HCEC 1CT (cell line): ENCODE measurements around the gene SLC4A5.
A peak's percentile ranks its signal among the peaks of the same experiment; 100 is the strongest.

ENCODE experiments used
- DNase-seq: peaks from one replicate; pipeline ENCODE4 v3.0.0-alpha.2; 2017

Gene SLC4A5

DNA sequence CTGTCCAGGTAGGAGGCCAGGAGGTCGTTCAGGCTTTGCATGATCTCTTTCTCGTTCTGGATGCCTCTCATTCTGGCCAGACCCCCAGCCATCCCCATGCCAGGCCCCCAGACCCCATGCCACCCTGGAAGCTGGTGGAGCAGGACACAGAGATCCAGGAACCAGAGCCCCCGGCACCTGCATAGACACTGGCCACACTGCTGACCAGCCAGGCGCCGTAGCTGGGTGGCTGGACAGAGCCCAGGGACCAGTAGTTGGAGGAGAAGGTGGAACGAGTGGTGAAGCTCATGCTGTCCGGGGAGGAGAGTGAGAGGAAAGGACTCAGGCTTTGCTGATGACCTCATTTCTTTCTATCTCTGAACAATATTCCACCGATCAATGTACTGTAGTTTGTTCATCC is 35.5 kb downstream of the SLC4A5 start:
- DNase-seq = no peak

DNA sequence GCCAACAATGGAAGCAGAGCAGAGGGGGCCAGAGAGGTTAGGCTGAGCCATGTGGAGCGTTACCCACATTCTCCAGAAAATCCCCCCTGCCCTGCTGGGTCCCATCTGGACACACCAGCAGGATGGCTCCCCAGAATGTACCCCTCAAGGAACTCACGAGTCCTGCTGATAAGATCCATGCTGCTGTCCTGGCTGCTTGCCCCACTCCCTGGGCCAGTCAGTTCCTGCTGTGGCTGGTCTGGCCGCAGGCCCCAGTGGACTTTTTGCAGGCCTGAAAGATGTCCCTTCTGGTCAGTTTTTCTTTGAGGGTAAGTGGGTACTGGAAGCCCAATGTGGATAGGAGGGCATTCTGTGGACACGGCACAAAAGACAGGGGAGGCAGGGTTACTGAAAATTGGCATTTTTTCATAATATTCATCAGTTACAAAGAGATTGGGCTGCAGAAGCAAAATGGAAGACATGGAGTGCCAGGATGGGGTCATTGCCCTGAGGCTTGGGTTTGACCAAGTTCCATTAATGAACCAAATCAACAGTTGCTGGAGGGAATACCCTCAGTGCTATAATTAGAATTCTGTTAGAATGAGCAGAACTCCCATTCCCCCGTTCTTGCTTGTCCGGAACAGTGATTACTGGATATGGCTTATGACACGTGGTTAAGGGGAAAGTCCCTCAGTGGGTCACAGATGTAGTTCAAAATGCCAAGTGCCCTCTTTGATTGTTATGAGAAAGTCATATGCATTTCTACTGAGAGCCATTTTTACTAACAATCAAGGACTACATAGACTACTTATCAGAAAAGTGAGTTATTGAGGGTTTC is 38.7 kb downstream of the SLC4A5 start:
- DNase-seq = no peak

DNA sequence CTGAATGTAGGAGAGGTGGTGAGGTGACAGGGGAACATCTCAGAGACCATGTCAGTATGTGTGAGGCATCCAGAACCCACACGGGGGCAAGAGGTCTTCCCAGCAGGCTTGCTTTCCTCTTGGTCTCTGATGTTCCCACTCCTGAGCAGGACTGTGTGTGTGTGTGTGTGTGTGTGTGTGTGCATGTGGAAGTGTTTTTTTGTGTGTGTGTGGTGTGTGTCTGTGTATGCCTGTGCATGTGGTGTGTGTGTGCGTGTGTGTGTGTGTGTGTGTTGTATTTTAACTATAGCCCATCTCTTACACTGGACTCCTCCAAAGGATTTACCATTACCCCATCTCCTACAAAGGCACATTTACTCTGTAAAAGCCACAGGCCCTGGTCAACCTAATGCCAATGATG is 40.4 kb downstream of the SLC4A5 start:
- no peak for DNase-seq

DNA sequence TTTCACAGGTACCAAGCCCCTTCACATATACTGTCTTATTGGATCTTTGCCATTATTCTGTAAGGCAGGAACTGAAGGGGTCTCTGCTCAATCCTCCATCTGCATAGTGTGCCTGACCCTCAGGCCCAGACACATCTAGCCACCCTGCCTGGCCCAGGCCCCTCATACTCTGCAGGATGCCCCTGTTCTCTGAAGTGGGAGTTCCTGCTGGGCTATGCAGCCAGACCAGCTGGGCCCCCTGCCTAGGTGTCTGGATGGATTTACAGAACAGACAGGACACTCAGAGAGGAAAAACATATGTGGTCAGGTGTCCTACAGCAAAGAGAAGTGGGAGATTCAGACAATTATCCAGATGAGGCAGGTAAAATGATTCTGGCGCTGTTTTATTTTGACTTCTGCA is 42.0 kb downstream of the SLC4A5 start:
- DNase-seq = no peak

DNA sequence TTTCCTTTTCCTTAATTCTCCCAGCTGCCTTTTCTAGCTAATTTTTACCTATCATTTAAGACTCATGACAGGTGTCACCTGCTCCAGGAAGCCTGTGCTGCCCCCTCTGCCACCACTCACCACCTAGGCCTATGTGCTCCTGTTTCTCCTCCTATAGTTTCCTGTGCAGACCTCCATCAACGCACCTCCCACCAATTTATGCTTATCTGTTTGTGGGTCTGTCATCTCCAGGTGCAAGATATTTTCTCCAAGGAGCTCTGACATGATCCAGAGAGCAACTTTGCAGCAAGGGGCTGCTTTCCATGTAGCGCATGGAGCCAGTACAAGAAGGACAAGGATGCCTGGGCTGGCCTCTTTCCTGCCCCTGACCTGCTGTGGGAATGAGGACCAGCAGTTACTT is 42.7 kb downstream of the SLC4A5 start:
- DNase-seq = no peak

DNA sequence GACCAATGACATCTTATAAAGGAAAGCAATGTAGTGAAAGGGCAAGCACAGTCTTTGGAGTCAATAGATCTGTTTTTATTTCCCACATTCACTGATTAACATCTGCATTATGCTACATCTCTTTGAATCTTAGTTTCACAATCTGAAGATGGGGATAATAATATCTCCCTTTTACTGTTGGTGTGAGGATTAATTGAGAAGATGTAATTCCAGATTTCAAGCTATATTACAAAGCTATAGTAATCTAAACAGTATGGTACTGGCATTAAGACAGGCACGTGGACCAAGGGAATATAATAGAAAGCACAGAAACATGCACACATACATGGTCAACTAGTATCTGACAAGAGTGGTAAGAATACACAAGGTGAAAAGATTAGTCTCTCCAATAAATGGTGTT is 45.3 kb downstream of the SLC4A5 start:
- DNase-seq = no peak

DNA sequence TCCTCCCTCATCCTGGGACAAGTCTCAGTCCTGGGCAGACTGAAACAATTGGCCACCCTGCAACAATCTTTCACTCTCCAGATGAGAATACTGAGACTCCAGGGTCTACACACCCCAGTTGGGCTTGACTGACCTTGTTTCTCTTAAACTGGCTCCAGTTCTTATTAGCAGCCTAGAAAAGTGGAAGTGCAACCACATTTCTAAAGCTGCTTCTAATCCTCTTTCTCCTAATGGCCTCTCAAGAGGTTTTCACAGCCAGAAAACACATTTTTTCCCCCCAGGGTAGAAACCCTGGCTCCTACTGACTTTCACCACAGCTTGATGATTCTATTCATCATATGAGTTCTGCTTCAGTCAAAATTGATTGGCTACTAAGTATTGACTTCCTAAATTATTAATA is 45.8 kb downstream of the SLC4A5 start:
- no peak for DNase-seq

DNA sequence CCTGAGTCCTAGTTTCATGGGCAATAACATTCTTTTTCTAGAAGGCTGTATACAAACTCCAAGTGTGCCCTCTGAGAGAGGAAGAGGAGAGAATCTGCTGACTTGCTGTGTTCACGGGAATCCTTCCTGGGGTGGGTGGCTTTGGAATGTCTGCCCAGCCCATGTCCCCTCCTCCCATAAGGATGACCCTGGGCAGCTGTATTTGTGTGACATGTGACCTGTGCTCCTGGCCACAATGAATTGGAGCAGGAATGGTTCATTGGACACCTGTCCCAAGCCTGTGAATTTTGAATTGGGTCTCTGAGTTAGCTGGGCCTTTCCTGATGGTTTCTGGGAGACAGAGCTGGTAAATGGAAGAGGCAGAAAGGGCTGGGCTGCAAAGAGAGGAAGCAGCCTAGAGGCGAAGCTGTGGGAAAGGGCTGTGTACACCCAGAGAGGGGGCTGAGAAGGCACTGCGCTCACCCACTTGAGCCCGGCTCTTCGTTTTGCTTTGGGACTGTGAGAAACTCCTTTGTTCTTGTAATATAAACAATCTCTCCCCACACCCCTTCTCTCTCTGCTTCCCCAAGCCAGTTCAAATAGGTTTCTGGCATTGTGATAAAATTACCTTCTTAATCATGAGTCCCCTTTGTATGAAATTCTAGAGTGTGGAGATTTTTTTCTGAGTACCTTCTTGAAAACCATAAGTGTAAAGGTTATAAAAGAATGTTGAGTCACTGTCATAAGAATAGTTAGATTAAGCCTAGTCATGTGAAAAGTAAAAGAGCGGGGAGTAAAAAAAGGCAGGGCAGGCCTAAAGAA is 49.8 kb downstream of the SLC4A5 start:
- DNase-seq = no peak

DNA sequence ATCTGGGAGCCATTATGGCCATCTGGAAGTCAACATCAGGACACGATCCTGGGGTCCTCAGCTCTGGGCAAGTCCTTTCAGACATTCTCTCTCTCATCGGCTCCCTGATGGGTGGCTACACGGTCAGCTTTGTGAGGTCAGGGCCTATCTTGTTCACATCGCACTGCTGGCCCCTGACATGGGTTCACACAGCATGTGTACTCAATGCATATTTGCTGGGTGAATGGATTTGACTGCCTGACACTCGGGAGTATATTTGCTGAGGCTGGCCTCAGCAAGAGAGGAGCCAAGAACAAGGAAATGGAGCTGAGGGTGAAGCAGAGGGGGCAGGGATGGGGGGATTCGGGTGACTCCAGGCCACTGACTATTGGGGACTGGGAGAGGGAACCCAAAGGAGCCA is 50.5 kb downstream of the SLC4A5 start:
- peak; percentile 2 for DNase-seq

DNA sequence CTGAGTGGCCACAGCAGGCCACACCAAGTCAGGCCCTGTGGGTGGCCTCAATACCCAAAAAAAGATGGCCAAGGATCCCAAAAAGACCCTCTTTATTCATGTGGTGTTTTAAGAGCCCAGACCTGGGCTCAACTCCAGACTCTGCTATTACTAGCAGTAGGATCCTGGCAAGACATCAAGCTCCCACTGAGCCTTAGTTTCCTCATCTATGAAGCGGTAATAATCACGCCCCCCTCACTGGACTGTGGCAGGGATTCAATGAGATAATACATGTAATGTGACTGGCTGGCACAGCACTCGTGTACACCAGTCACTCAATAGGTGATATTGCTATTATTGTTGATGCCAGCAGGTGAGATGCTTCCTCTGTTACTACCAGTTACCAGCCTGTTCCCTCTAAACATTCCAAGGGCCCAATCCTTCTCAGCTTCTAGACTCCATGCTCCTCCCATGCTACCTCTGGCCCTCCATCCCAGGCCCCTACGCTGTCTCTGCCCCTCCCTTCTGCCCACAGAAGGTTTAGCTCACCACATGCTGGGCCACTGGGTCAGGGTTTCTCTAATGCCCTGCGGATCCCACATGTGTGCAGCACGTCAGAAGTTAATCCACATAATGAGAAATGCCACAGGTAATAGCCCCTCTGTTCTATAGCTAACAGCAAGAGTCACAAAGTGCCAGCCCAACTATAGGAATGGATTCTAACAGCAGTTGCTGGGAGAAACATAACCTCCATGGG is 51.2 kb downstream of the SLC4A5 start:
- DNase-seq = no peak

DNA sequence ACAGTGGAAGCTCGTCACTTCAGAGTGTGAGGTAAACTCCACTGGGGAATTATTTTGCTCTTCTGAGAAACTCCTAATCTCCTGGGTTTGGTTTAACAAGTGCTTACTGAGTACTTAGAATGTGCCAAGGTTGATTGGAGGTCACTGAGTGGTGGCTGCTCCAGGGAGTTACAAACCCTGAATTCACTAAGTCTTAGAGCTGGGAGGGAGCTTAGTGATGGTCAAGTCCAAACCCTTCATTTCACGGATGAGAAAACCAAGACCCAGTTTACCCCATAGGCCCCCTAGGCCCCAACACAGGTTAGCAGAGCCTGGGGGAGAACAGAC is 52.0 kb downstream of the SLC4A5 start:
- DNase-seq = no peak

DNA sequence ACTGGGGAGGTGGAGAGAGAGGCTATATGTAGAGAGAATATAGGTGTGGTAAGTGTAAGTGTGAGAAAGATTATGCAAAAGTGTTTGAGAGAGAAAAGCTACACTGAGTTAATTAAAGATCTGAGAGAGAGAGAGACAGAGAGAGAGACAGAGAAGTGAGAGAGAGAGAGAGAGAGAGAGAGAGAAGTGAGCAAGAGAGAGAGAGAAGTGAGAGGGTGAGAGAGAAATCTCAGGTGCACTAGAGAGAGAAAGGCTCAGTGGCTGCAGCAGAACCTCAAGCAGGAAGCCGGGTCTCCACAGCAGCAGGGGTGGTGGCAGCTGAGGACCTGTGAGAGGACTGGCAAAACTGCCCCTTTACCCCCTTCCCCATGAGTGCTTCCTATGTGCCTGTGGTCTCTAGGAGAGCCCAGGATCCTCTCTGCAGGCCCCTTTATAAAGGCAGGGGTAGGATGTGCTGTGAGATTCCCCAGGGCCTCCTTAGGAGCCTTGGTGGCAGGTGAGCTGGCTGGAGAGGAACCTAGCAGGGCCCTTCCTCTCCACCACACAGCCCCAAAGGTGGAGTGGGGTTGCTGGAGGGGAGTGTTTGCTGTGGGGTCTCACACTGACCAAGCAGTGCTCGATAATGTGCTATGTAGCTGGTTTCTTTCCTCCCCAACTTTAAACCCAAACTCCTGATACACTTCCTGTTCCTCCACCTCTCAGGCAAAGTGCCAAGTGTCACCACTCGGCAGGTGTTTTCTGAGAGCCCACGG is 52.6 kb downstream of the SLC4A5 start:
- DNase-seq = no peak

DNA sequence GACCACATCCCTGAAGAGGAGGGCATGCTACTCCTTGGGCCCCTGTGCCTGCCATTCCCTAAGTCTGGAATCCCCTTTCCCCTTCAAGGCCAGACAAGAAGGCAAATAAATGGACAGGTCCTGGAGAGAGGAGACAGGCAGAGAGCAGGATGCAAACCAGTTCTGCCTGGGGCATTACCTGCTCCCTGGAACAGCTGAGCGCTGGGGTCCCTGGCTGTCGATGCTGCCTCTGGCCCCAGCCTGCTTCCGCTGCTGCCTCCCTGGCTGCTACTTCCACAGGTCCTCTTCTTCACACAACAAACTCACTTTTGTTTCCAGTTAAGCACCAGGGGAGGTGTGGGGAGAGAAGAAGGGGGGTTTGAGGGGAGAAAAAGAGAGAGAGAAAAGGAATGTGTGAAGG is 53.1 kb downstream of the SLC4A5 start:
- no peak for DNase-seq

DNA sequence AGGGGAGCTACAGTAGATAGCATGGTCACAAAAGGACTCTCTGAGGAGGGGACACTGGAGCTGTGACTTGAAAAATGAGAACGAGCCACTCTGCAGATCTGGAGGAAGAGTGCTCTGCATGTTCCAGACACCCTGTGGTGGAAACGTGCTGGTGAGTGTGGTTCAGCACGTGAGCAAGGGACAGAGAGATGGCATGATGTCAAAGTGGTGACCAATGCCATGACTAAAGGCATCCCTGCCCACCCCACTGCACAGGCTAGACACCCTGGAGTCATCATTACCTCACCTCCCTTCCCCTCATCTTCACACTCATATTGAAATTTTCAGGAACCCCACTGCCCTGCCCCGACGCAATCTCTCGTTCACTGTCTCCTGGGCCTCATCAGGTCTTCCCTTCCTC is 56.5 kb downstream of the SLC4A5 start:
- DNase-seq = no peak

DNA sequence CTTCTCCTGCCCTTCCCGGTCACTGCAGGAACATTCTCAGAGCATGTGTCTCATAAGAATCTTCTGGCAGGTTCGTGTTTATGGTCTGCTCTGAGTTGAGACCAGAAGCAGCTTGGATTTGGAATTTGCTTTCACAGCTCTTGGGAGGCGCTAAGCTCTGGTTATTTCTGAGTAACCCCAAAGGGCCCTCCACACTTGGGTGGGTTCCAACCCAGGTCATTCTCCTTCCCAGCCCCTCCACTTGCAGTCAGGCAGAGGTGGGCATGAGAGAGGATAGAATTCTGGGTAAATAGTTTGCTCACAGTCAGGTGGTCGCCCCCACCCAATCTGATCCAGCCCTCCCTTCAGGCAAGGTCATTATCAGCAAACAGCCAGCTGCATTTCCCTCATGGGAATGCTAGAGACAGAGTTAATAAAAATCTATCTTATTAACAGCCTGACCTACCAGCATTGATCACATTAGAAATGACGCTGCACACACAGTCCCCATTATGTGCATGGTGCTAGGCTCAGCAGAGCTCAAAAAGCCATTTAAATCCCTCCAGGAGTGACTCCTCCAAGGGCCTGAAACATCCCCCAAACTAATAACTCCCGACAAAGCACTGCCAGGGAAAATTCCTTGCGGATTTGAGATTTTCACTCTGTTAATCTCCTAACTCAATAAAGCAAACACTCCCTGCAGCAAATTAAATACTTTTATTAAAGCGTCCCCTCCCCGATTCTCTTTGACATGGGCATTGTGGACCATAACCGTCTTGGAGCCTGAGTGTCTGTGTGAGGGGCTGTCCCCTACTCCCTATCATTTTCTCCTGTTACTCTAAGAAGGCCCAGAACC is 61.9 kb downstream of the SLC4A5 start:
- no peak for DNase-seq

DNA sequence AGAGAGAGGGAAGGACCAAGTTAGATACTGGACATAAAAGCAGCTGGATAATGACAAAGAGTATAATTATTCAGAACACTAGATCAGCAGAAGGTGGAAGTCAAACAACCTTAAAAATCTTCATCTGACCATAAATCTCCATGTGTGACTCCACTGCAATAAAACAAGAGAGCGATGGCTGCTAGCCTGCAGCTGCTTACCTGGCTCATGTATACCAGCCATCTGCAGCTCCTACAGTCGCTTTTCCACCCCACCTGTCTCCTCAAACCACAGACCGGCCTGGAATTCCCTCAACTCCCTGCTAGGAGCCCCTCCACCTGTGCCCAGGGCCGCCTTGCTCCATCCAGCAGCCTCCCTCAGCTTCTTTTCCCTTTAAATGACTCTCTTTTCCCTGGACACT is 64.5 kb downstream of the SLC4A5 start:
- DNase-seq = no peak

DNA sequence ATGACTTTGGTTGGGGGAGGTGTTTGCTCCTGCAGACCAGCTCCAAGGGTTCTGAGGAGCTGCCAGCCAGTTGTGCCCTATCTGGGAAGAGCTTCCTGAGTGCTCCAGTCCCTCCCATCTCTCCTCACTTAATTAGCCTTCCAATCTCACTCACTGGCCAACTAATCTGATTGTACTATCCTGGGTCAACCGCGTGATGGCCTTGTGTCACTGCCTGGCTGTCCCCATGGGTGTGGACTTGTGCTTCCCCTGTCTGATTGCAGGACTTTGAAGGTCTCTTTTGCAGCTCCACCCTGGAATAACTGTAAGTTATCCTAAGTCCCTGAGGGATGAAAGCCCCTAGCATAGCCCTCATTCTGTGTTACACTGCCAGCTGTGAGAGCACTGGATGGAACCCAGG is 65.0 kb downstream of the SLC4A5 start:
- DNase-seq = no peak

DNA sequence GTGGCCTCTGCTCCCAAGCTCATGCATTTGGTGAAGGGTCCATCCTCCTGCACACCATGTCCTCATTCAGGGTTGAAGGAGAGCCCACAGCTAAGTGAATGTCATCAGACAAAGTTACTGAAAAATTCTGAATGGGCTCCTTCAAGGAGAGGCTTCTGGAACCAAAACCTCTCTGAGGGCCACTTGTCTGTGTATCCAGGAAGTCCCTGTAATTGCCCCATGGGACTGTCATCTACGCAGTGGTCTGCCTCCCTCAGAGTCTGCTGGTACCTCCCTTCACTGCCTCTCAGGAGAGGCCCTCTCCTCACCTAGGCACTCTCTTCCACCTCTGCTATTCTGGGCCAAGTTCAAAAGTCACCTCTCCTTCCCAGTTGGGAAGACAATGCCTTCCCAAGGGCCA is 68.0 kb downstream of the SLC4A5 start:
- DNase-seq = no peak

DNA sequence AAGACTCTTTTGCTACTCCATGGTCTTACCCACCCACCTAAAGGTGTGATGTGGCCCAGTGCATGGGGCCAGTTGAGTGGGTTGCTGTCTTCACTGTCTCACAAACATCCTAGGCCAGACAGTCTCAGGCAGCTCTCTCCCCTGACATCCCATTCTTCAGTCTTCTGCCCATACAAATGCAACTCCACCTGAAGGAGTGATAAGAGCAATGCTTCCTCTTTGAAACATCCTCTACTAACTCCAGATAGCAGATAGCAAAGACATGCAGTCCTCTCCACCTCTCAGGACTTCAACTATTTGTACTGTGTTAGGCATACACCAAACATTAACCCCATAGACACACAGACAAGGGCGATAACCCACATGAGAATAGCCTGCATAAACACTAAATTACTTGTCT is 73.5 kb downstream of the SLC4A5 start:
- no peak for DNase-seq

DNA sequence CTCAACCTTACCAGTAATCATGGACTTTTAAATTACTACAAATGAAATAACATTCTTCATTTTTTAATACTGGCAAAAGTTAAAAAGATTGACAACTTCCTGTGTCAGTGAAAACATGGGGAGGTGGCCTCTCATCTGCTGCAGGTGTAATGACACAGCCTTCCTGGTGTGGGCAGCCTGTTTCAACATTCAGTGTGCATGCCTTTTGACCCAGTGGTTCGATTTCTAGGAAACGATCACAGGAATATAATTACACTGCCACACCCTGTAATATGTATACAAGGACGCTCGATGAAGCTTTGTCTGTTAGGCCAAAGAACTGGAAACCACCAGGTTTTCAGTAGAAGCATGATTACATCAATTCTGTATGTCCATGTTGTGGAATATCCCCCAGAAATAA is 76.1 kb downstream of the SLC4A5 start:
- DNase-seq = no peak

DNA sequence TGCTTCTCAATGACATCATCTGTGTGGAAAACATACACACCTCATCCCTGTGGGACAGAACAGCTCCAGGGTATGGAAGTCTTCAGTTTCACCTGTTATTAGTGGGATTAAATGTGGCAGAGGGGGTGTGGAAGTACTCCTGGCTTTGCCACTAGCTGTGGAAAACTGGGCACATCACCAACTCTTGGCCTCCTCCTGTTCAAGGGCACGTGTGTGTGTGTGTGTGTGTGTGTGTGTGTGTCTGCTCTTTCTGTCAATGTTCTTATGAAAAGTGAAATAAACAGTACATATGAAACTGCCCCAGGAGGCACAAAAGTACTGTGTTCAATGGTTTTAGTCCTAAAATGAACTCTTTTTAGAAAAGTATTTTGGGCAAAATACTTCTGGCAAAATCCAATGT is 78.9 kb downstream of the SLC4A5 start:
- no peak for DNase-seq

DNA sequence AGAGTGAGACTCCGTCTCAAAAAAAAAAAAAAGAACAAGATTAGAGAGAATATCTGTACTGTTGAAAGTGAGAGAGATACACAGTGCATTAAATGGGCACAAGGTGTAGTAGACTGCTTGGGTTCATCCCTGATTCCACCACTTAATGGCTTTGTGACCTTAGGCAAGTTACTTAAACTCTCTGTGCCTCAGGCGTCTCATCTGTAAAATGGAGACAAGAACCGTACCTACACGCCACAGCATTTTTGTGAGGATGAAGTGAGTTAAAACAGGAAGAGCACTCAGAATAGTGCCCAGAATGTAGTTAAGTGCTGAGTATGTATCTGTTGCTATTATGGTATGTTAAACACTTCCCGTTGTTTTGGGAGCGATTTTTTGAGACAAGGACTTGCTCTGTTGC is 80.5 kb downstream of the SLC4A5 start:
- DNase-seq = no peak
